Thymus (tissue), 11 donors: ENCODE results near the gene UQCRH. TPM values are rescaled to one million over a fixed set of nuclear protein-coding genes. Genes with fewer than 3 reads are reported as not detected.

Experiments used
- DNase-seq, 9 donors: peaks; one replicate each; pipeline ENCODE4 v3.0.0-alpha.2; 2013; ENCODE audit warnings: low spot score in 9 of 9, low read depth in 6 of 9, missing footprints in 1 of 9
- H3K27ac ChIP-seq, 2 donors: one replicate each; pipeline ENCODE4 v1.5.1; 2013; ENCODE audit warnings: control low read depth in 1 of 2, low read depth in 1 of 2, low read length in 1 of 2, mild to moderate bottlenecking in 1 of 2, moderate library complexity in 1 of 2
- H3K27me3 ChIP-seq, 2 donors: one replicate each; pipeline ENCODE4 v1.5.1; 2013; ENCODE audit warnings: low read length in 1 of 2; ENCODE audit not compliant: control insufficient read depth in 2 of 2, insufficient read depth in 1 of 2
- H3K36me3 ChIP-seq, 2 donors: one replicate each; pipeline ENCODE4 v1.5.1; 2013; ENCODE audit warnings: low read length in 1 of 2, mild to moderate bottlenecking in 1 of 2, moderate library complexity in 1 of 2; ENCODE audit not compliant: control insufficient read depth in 2 of 2, insufficient read depth in 2 of 2
- H3K4me1 ChIP-seq, 2 donors: one replicate each; pipeline ENCODE4 v1.5.1; 2013; ENCODE audit warnings: low read length in 2 of 2; ENCODE audit not compliant: control insufficient read depth in 2 of 2, insufficient read depth in 2 of 2
- H3K4me3 ChIP-seq, 2 donors: one replicate each; pipeline ENCODE4 v1.5.1; 2013; ENCODE audit warnings: low read length in 2 of 2, control low read depth in 1 of 2, mild to moderate bottlenecking in 1 of 2
- H3K9me3 ChIP-seq, 2 donors: one replicate each; pipeline ENCODE4 v1.5.1; 2013; ENCODE audit warnings: low read length in 1 of 2, mild to moderate bottlenecking in 1 of 2; ENCODE audit not compliant: control insufficient read depth in 2 of 2, insufficient read depth in 1 of 2
- WGBS: extraction: QIAGEN DNeasy Blood & Tissue Kit; methylation state at CpG from one replicate; pipeline ENCODE4 v1.1.7; 2013; 5-methylcytosine and 5-hydroxymethylcytosine counted together
- polyA plus RNA-seq: library from polyadenylated mRNA; stranded (reverse); fragments of 200-250 nt; gene quantifications from one replicate; pipeline ENCODE4 v1.2.3, GENCODE V29; 2013
- total RNA-seq: library from RNA; stranded (reverse); fragments of 120-200 nt; gene quantifications from one replicate; pipeline ENCODE4 v1.2.4, GENCODE V29; 2013
- donor health status: healthy.

UQCRH gene
- total and polyA plus RNA-seq, 2 donors, result 420 to 507 TPM

DNA sequence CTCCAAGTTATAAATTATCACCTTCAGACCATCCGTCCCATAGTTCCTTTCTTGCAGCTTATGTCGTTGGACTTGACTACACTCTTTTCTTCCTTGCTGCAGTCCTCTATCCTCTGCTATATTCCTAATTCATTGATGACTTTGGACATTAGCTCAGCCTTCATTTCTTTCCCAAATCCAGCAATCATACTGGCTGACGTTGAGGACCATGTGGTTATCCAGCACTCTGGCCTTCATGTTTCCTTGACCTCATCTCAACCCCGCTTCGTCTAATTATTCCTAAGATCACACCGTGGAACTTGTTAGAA lies 28.5 kb upstream of the UQCRH start:
- peaks cover 63 to 97% of the 10 kb centered on the region in 2 donors for H3K36me3 ChIP-seq
- H3K4me3 ChIP-seq, result no peak overlapping the region
- no peak for DNase-seq
- no peaks in the 10 kb centered on the region for H3K27me3 ChIP-seq
- 97% methylated on average over 6 of the region's 6 CpGs for WGBS
- no peaks in the 10 kb centered on the region for H3K4me1 ChIP-seq
- no peaks in the 10 kb centered on the region for H3K9me3 ChIP-seq
- H3K27ac ChIP-seq, result no peak overlapping the region

DNA sequence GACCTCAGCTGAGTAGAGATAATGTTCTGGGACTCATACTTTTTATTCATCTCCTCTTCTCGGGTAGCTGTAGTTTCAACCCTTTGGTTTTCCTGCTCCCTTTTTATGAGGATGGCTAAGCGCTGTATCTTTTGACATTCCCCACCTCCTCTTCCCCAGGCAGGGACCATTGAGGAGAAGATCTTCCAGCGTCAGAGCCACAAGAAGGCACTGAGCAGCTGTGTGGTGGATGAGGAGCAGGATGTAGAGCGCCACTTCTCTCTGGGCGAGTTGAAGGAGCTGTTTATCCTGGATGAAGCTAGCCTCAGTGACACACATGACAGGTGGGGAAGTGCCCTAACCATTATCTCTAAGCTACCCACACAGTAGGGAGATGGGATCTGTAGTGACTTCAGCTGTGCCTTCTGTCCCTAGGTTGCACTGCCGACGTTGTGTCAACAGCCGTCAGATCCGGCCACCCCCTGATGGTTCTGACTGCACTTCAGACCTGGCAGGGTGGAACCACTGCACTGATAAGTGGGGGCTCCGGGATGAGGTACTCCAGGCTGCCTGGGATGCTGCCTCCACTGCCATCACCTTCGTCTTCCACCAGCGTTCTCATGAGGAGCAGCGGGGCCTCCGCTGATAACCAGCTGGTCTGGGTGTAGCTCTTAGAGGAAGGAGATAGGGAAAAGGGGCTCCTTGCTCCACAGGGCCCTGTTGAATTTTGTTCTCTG lies 25.7 kb upstream of the UQCRH start:
- no peaks in the 10 kb centered on the region for H3K27me3 ChIP-seq
- no peak overlapping the region for H3K4me3 ChIP-seq
- no peak for DNase-seq
- no peak overlapping the region for H3K27ac ChIP-seq
- H3K4me1 ChIP-seq, result no peaks in the 10 kb centered on the region
- WGBS, result 97% methylated on average over 14 of the region's 14 CpGs
- peaks cover 54 to 96% of the 10 kb centered on the region in 2 donors for H3K36me3 ChIP-seq
- H3K9me3 ChIP-seq, result no peaks in the 10 kb centered on the region

DNA sequence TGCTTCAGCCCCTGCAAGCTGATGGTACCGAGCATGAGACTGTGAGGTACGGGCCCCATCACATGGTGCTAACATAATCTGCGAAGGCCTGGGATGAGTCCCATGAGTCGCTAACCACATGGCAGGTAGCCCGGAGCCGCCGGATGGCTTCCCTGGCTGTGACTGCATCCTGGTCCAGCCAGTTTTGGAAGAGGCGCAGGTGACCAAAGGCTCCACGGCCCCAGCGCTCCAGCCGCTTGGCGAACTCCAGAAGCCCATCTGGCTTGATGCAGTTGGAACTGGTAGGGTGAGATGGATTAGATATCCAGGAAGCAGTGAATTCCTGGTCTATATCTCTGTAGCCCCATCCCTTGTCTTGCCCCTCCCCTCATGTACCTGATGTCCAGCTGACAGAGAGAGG lies 24.7 kb upstream of the UQCRH start:
- peaks cover 49 to 86% of the 10 kb centered on the region in 2 donors for H3K36me3 ChIP-seq
- 96% methylated on average over 12 of the region's 12 CpGs for WGBS
- H3K4me1 ChIP-seq, result peaks cover 3 to 4% of the 10 kb centered on the region in 2 donors
- no peaks in the 10 kb centered on the region for H3K27me3 ChIP-seq
- no peak overlapping the region for H3K27ac ChIP-seq
- no peak for DNase-seq
- H3K4me3 ChIP-seq, result no peak overlapping the region
- H3K9me3 ChIP-seq, result no peaks in the 10 kb centered on the region

DNA sequence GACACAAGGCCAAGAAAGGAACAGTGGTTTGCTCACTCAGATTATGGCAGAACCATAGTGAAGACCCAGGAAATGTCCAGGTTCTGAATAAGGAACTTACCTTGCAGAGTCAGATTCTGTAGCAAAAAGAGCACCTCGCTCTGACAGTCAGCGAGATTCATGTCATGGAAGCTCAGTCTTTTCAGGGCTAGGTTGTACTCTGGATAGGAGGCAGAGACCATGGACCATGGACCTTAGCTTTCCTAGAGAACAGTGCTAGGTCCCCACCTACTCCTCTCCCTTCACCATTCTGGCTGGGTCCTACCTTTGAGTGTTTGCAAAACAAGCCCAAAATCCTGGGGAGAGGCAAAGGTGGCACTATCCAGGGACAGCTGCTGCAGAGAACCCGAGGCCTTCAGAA lies 23.4 kb upstream of the UQCRH start:
- Histone ChIP-seq H3K27me3 (no peaks in the 10 kb centered on the region), H3K36me3 (peaks cover 38 to 83% of the 10 kb centered on the region in 2 donors), H3K27ac (no peak overlapping the region), H3K4me3 (no peak overlapping the region), H3K9me3 (no peaks in the 10 kb centered on the region), H3K4me1 (peaks cover 13 to 15% of the 10 kb centered on the region in 2 donors)
- no peak for DNase-seq
- WGBS, result over 99% methylated on average over 3 of the region's 3 CpGs

DNA sequence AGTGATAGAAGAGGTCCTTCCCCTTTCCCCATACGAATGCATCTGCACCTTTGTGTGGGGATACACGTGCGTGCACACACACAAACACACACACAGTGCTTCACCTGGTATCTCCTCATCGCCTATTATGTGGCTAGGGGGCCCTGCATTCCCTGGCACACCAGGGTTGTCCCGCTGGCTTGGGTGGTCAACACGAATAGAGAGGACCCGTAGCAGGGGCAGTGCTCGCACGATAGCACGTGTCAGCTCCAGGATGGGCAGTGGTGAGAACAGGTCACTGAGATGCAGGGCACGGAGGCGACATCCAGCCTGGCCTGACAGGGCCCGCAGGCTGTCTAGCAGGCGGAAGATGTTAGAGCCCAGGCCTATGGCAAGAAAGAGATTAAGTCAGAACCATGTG lies 22.5 kb upstream of the UQCRH start:
- peaks cover 21 to 24% of the 10 kb centered on the region in 2 donors for H3K4me1 ChIP-seq
- no peaks in the 10 kb centered on the region for H3K9me3 ChIP-seq
- H3K4me3 ChIP-seq, result no peak overlapping the region
- no peaks in the 10 kb centered on the region for H3K27me3 ChIP-seq
- peaks cover 41 to 81% of the 10 kb centered on the region in 2 donors for H3K36me3 ChIP-seq
- H3K27ac ChIP-seq, result no peak overlapping the region
- 97% methylated on average over 14 of the region's 14 CpGs for WGBS
- no peak for DNase-seq

DNA sequence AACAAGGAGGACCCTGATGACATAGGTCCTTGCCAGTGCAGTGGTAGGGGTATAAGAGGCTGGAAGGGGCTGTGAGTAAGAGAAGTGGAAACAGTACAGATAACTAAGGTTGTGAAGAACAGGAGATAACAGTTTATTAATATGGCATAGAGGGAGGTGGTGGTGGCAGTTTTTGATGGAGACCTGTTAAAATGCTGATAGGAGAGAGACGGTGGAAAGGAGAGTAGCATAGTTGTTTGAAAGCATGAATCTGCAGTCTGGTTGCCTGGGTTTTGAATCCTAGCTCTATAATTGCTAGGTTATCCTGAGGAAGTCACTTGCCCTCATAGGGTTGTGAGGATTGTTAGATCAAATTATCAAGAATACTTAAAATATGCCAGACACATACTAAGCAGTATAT lies 19.4 kb upstream of the UQCRH start:
- H3K27me3 ChIP-seq, result no peaks in the 10 kb centered on the region
- H3K4me1 ChIP-seq, result peaks cover 26 to 36% of the 10 kb centered on the region in 2 donors
- 98% methylated on average over 1 of the region's 1 CpG for WGBS
- DNase-seq, result no peak
- H3K4me3 ChIP-seq, result no peak overlapping the region
- H3K27ac ChIP-seq, result no peak overlapping the region
- H3K36me3 ChIP-seq, result peaks cover 23 to 59% of the 10 kb centered on the region in 2 donors
- no peaks in the 10 kb centered on the region for H3K9me3 ChIP-seq

DNA sequence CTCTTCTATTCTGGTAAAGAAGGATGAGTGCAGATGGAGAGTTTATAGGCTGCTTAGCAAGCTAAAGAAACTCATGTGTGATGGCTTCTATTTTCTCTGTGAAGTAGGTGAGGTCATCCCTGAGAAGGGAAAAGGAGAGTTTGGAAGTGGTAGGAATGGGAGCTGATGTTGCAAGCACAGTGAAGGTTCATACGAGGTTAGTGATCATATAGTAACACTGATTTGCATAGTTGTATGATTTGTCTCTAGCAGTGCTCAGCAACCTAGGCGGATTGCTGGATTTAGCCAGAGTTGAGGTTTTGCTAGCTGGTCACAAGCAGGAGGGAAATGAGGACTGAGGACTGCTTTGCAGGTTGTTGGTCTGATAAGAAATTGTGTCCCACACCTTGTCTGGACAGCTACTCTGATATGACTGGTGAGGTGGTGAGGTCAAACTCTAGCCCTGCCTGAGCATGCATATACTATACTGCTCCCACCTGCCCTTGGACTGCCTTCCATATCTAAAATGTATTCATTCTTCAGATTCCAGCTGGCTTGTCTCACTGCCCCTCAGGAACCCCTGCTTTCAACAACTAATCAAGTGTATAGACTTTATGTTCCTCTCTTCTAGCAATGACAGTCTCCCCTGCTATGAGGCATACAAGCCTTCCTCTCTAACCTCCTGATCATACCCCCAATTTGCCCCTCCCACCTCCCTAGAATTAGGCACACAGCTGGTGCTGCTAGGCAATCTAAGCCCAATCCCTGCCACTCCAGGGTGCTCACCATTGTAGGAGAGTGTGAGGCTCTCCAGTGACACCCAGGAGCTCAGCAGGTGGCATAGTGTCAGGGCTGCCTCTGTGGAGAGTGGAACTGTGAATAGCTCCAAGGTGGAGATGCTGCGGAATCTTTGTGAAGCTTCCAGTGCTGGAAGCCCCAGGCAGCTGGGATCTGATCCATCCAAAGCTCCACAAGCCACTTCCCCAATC lies 18.6 kb upstream of the UQCRH start:
- WGBS, result 96% methylated on average over 3 of the region's 3 CpGs
- peaks cover 26 to 36% of the 10 kb centered on the region in 2 donors for H3K4me1 ChIP-seq
- H3K4me3 ChIP-seq, result no peak overlapping the region
- no peaks in the 10 kb centered on the region for H3K9me3 ChIP-seq
- H3K27ac ChIP-seq, result peak overlapping the region in 1 of 2 donors; percentile 87
- no peaks in the 10 kb centered on the region for H3K27me3 ChIP-seq
- peaks cover 15 to 51% of the 10 kb centered on the region in 2 donors for H3K36me3 ChIP-seq
- DNase-seq, result peak in 1 of 9 donors; percentile 35

DNA sequence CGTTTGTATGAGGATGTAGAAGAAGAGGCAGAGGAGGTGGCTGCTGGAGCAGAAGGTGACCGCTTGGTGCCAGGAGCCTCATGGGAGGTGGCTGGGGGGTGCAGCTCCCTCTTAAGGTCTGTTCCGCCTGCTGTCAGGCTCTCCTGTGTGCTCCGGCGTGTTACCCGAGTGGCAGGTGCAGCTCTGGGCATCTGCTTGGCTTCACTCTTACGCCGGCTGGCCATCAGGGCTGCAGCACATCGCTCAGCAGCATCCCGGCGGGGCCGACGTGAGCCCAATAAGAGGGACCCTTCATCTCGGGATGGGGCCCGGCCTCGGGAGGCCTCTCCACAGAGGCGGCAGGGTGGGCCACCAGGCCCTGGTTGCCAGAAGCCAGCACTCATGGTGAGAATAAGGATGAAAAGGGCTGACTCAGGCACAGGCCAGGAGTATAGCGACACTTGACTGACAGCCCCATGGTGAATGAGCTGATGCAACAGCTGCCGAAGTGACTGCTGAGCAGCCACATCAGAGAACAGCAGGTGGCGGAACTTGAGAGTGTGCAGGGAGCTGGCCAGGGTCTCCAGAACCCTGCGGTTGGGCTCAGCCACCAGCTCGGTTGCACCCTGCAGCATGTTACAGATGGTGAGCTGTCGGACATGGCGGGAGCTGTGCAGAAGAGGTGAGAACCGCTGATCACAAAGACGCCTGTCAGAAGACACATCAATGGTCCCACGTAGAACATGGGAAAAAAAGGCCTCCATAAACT lies 17.6 kb upstream of the UQCRH start:
- peaks cover 7 to 41% of the 10 kb centered on the region in 2 donors for H3K36me3 ChIP-seq
- no peaks in the 10 kb centered on the region for H3K27me3 ChIP-seq
- H3K4me3 ChIP-seq, result no peak overlapping the region
- 49% methylated on average over 27 of the region's 27 CpGs for WGBS
- peaks cover 26 to 36% of the 10 kb centered on the region in 2 donors for H3K4me1 ChIP-seq
- no peaks in the 10 kb centered on the region for H3K9me3 ChIP-seq
- DNase-seq, result peak; percentile 57 to 91 (median 68)
- H3K27ac ChIP-seq, result peak overlapping the region; percentile 66 to 87
